Stimulated activated naive CD8-positive, alpha-beta T cell treated with anti-CD3 and anti-CD28 coated beads, Interleukin-15, Interleukin-2, amounts not matched to agents 100 ng/mL and 50 ng/mL, for 24 hours (primary cell): Measurements from ENCODE around the gene MMP21.

Experiments
- H3K27ac Mint-ChIP-seq: one replicate; pipeline ENCODE4 v1.8.0; 2021; ENCODE audit warnings: mild to moderate bottlenecking, mixed read lengths
- H3K27me3 Mint-ChIP-seq: one replicate; pipeline ENCODE4 v1.8.0; 2021; ENCODE audit warnings: mixed read lengths
- H3K36me3 Mint-ChIP-seq: one replicate; pipeline ENCODE4 v1.8.0; 2021; ENCODE audit warnings: low read depth, mixed read lengths
- H3K4me1 Mint-ChIP-seq: one replicate; pipeline ENCODE4 v1.8.0; 2021; ENCODE audit warnings: low read depth, mixed read lengths
- H3K4me3 Mint-ChIP-seq: one replicate; pipeline ENCODE4 v1.8.0; 2021; ENCODE audit warnings: mild to moderate bottlenecking, mixed read lengths
- H3K9me3 Mint-ChIP-seq: one replicate; pipeline ENCODE4 v1.8.0; 2021; ENCODE audit warnings: mixed read lengths

MMP21 gene

GRCh38 chr10:125761961-125762360 is 13.7 kb downstream of the MMP21 start:
- Mint-ChIP-seq H3K4me3 (no peak overlapping the region), H3K36me3 (peaks cover 84% of the 10 kb centered on the region), H3K9me3 (no peaks in the 10 kb centered on the region), H3K27ac (no peak overlapping the region), H3K27me3 (no peaks in the 10 kb centered on the region), H3K4me1 (no peaks in the 10 kb centered on the region)

GRCh38 chr10:125757742-125758141 is 17.9 kb downstream of the MMP21 start:
- Mint-ChIP-seq H3K36me3 (peaks cover 80% of the 10 kb centered on the region), H3K27ac (peak overlapping the region; percentile 61), H3K4me1 (no peaks in the 10 kb centered on the region), H3K4me3 (no peak overlapping the region), H3K9me3 (no peaks in the 10 kb centered on the region), H3K27me3 (no peaks in the 10 kb centered on the region)

- Mint-ChIP-seq H3K9me3 (no peaks in the 10 kb centered on the region), H3K27me3 (no peaks in the 10 kb centered on the region), H3K36me3 (peaks cover 78% of the 10 kb centered on the region), H3K4me3 (no peak overlapping the region), H3K4me1 (no peaks in the 10 kb centered on the region), H3K27ac (no peak overlapping the region)
Observed at GRCh38 chr10:125756853-125757487, 18.7 kb downstream of the MMP21 start.

GRCh38 chr10:125756196-125756595 is 19.4 kb downstream of the MMP21 start:
- no peaks in the 10 kb centered on the region for H3K9me3 Mint-ChIP-seq
- no peak overlapping the region for H3K4me3 Mint-ChIP-seq
- H3K27me3 Mint-ChIP-seq, result no peaks in the 10 kb centered on the region
- H3K36me3 Mint-ChIP-seq, result peaks cover 75% of the 10 kb centered on the region
- no peak overlapping the region for H3K27ac Mint-ChIP-seq
- H3K4me1 Mint-ChIP-seq, result no peaks in the 10 kb centered on the region

GRCh38 chr10:125747417-125747816 is 28.2 kb downstream of the MMP21 start:
- H3K9me3 Mint-ChIP-seq, result no peaks in the 10 kb centered on the region
- H3K36me3 Mint-ChIP-seq, result peaks cover 88% of the 10 kb centered on the region
- H3K4me3 Mint-ChIP-seq, result no peak overlapping the region
- no peak overlapping the region for H3K27ac Mint-ChIP-seq
- H3K4me1 Mint-ChIP-seq, result no peaks in the 10 kb centered on the region
- no peaks in the 10 kb centered on the region for H3K27me3 Mint-ChIP-seq

- Mint-ChIP-seq H3K27me3 (no peaks in the 10 kb centered on the region), H3K36me3 (peaks cover 88% of the 10 kb centered on the region), H3K27ac (no peak overlapping the region), H3K4me3 (no peak overlapping the region), H3K4me1 (no peaks in the 10 kb centered on the region), H3K9me3 (no peaks in the 10 kb centered on the region)
Observed at GRCh38 chr10:125744909-125745308, 30.7 kb downstream of the MMP21 start.

- Mint-ChIP-seq H3K9me3 (no peaks in the 10 kb centered on the region), H3K27ac (no peak overlapping the region), H3K27me3 (no peaks in the 10 kb centered on the region), H3K36me3 (peaks cover 88% of the 10 kb centered on the region), H3K4me1 (no peaks in the 10 kb centered on the region), H3K4me3 (no peak overlapping the region)
Observed at GRCh38 chr10:125742465-125742864, 33.2 kb downstream of the MMP21 start.

GRCh38 chr10:125739994-125740679 is 35.5 kb downstream of the MMP21 start:
- Mint-ChIP-seq H3K27me3 (no peaks in the 10 kb centered on the region), H3K4me3 (no peak overlapping the region), H3K27ac (no peak overlapping the region), H3K4me1 (no peaks in the 10 kb centered on the region), H3K9me3 (no peaks in the 10 kb centered on the region), H3K36me3 (peaks cover 92% of the 10 kb centered on the region)

GRCh38 chr10:125738206-125738605 is 37.4 kb downstream of the MMP21 start:
- Mint-ChIP-seq H3K9me3 (no peaks in the 10 kb centered on the region), H3K27me3 (no peaks in the 10 kb centered on the region), H3K4me3 (no peak overlapping the region), H3K36me3 (peaks cover 88% of the 10 kb centered on the region), H3K27ac (no peak overlapping the region), H3K4me1 (no peaks in the 10 kb centered on the region)

GRCh38 chr10:125734823-125735222 is 40.8 kb downstream of the MMP21 start:
- H3K27me3 Mint-ChIP-seq, result no peaks in the 10 kb centered on the region
- H3K9me3 Mint-ChIP-seq, result no peaks in the 10 kb centered on the region
- H3K27ac Mint-ChIP-seq, result no peak overlapping the region
- no peak overlapping the region for H3K4me3 Mint-ChIP-seq
- H3K4me1 Mint-ChIP-seq, result no peaks in the 10 kb centered on the region
- H3K36me3 Mint-ChIP-seq, result peaks cover 93% of the 10 kb centered on the region

GRCh38 chr10:125734148-125734547 is 41.5 kb downstream of the MMP21 start:
- peaks cover 93% of the 10 kb centered on the region for H3K36me3 Mint-ChIP-seq
- H3K27me3 Mint-ChIP-seq, result no peaks in the 10 kb centered on the region
- no peaks in the 10 kb centered on the region for H3K4me1 Mint-ChIP-seq
- H3K27ac Mint-ChIP-seq, result no peak overlapping the region
- H3K9me3 Mint-ChIP-seq, result no peaks in the 10 kb centered on the region
- no peak overlapping the region for H3K4me3 Mint-ChIP-seq

- peaks cover 7% of the 10 kb centered on the region for H3K4me1 Mint-ChIP-seq
- H3K9me3 Mint-ChIP-seq, result no peaks in the 10 kb centered on the region
- H3K27me3 Mint-ChIP-seq, result no peaks in the 10 kb centered on the region
- H3K4me3 Mint-ChIP-seq, result no peak overlapping the region
- peaks cover 84% of the 10 kb centered on the region for H3K36me3 Mint-ChIP-seq
- H3K27ac Mint-ChIP-seq, result no peak overlapping the region
Observed at GRCh38 chr10:125727436-125727835, 48.2 kb downstream of the MMP21 start.

GRCh38 chr10:125726914-125727313 is 48.7 kb downstream of the MMP21 start:
- H3K27me3 Mint-ChIP-seq, result no peaks in the 10 kb centered on the region
- H3K9me3 Mint-ChIP-seq, result no peaks in the 10 kb centered on the region
- no peak overlapping the region for H3K4me3 Mint-ChIP-seq
- H3K4me1 Mint-ChIP-seq, result peaks cover 12% of the 10 kb centered on the region
- H3K27ac Mint-ChIP-seq, result no peak overlapping the region
- H3K36me3 Mint-ChIP-seq, result peaks cover 84% of the 10 kb centered on the region

GRCh38 chr10:125722811-125723210 is 52.8 kb downstream of the MMP21 start:
- Mint-ChIP-seq H3K9me3 (no peaks in the 10 kb centered on the region), H3K27ac (peak overlapping the region; percentile 18), H3K4me3 (no peak overlapping the region), H3K27me3 (no peaks in the 10 kb centered on the region), H3K36me3 (peaks cover 59% of the 10 kb centered on the region), H3K4me1 (peaks cover 33% of the 10 kb centered on the region)

GRCh38 chr10:125721035-125721434 is 54.6 kb downstream of the MMP21 start:
- Mint-ChIP-seq H3K4me1 (peaks cover 33% of the 10 kb centered on the region), H3K27me3 (no peaks in the 10 kb centered on the region), H3K4me3 (peak overlapping the region; percentile 97), H3K9me3 (no peaks in the 10 kb centered on the region), H3K27ac (no peak overlapping the region), H3K36me3 (peaks cover 49% of the 10 kb centered on the region)

- H3K4me3 Mint-ChIP-seq, result peak overlapping the region; percentile 97
- peaks cover 40% of the 10 kb centered on the region for H3K36me3 Mint-ChIP-seq
- peak overlapping the region; percentile 98 for H3K27ac Mint-ChIP-seq
- peaks cover 33% of the 10 kb centered on the region for H3K4me1 Mint-ChIP-seq
- H3K9me3 Mint-ChIP-seq, result no peaks in the 10 kb centered on the region
- H3K27me3 Mint-ChIP-seq, result no peaks in the 10 kb centered on the region
Observed at GRCh38 chr10:125720002-125720382, 55.6 kb downstream of the MMP21 start.
